ENCODE results near the gene BCAS3.

DNA sequence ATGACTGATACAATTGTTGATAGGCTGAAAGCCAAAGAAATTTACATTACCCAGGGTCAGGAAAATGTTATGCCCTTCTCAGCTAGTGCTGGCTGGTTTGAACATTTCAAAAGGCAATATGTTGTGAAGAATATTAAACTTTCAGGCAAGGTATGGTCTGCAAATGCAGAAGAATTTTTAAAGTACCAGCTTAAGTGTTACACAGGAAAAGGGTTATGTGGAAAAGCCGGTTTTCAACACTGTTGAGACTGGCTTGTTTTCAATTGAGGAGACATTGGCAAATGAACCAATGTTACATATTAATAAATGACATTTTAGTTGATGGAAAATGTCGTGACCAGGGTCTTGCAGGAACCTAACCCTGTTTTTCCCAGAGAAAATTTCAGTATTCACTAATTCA, 506.1 kb downstream of the BCAS3 start:
- TF ChIP-seq CTCF (IDR thresholded peaks at IDR 0.05) (no peak), POLR2A (IDR thresholded peaks at IDR 0.05) (no peak)

Data from heart left ventricle (tissue), 13 donors.